HepG2 (cell line): ENCODE data around the gene TET3. TPM values are rescaled to one million over a fixed set of nuclear protein-coding genes. Genes with fewer than 3 reads are reported as not detected.

Experiments used
- ATAC-seq: fragments of 200-7000 bp; cut with Tn5 transposase; 3 replicates; pipeline ENCODE4 v1.9.1; 2020; ENCODE audit warnings: mild to moderate bottlenecking, moderate library complexity
- BruUV-seq: library from RNA; stranded (reverse); fragments of 400-500 nt; replicated peaks from 2 replicates; lab custom pipeline; 2021; lab: Mats Ljungman, UMichigan
- CTCF ChIA-PET: fragments of 300-600 bp; formaldehyde crosslinking; extraction: SDS; loops from one replicate; lab custom pipeline; 2021; ENCODE audit warnings: low total read pairs, inconsistent platforms, low intra/inter-chr PET ratio; lab: Yijun Ruan, JAX
- POLR2A ChIA-PET: fragments of 350-600 bp; sonication (Branson Sonifier 250); formaldehyde crosslinking; loops from one replicate; lab custom pipeline; 2020; ENCODE audit warnings: antibody characterized with exemption, inconsistent platforms; lab: Yijun Ruan, JAX
- DNase-seq: peaks from one replicate; pipeline ENCODE4 v3.0.0-alpha.2; 2015; ENCODE audit warnings: low spot score
- FAIRE-seq: peaks from 3 replicates; lab custom pipeline; 2011; peaks lifted over from hg19 to GRCh38; lab: Jason Lieb, UNC
- H2AFZ ChIP-seq: one replicate; pipeline ENCODE4 v1.6.1; 2011; ENCODE audit warnings: low read length, inconsistent platforms
- H3K27ac ChIP-seq: fragments of 300-600 bp; 3 replicates; pipeline ENCODE4 v1.8.0; 2011; ENCODE audit warnings: mixed run types, mild to moderate bottlenecking, mixed read lengths, low read length, inconsistent platforms; ENCODE audit not compliant: insufficient read depth; ENCODE audit errors: extremely low read length
- H3K27me3 ChIP-seq, 2 experiments: fragments of 200-600 bp in 1 of 2; 2 replicates in 1 of 2; 3 replicates in 1 of 2; pipeline versions ENCODE4 v1.6.0 to v1.8.0; 2011; ENCODE audit warnings: low read length in 2 of 2, mild to moderate bottlenecking in 2 of 2, moderate library complexity in 2 of 2, inconsistent platforms in 1 of 2; ENCODE audit not compliant: insufficient read depth in 2 of 2, control insufficient read depth in 1 of 2
- H3K36me3 ChIP-seq, 2 experiments: fragments of 200-600 bp in 1 of 2; replicated peaks in 1 of 2; 2 replicates in 1 of 2; 3 replicates in 1 of 2; pipeline versions ENCODE4 v1.5.1 to v1.8.0; 2011; ENCODE audit warnings: low read length in 2 of 2, inconsistent platforms in 1 of 2; ENCODE audit not compliant: insufficient read depth in 2 of 2, control insufficient read depth in 1 of 2
- H3K4me1 ChIP-seq: 2 replicates; pipeline ENCODE4 v1.5.1; 2012; ENCODE audit warnings: low read length, inconsistent platforms; ENCODE audit not compliant: insufficient read depth
- H3K4me2 ChIP-seq: 2 replicates; pipeline ENCODE4 v1.6.0; 2011; ENCODE audit warnings: low read depth, low read length, inconsistent platforms
- H3K4me3 ChIP-seq, 3 experiments: fragments of 200-600 bp in 1 of 3; sonication (generic), shearing (Covaris generic) in 1 of 3; replicated peaks in 1 of 3; 2 replicates each; pipeline ENCODE4 v1.5.1; 2011 to 2016; ENCODE audit warnings: low read length in 3 of 3, inconsistent platforms in 2 of 3, low read depth in 2 of 3, mild to moderate bottlenecking in 2 of 3, control low read depth in 1 of 3, mixed read lengths in 1 of 3; ENCODE audit not compliant: insufficient read depth in 1 of 3
- H3K79me2 ChIP-seq: one replicate; pipeline ENCODE4 v1.6.1; 2011; ENCODE audit warnings: low read length, inconsistent platforms; ENCODE audit not compliant: insufficient read depth
- H3K9ac ChIP-seq: 2 replicates; pipeline ENCODE4 v1.6.0; 2011; ENCODE audit warnings: mild to moderate bottlenecking, low read depth, low read length, inconsistent platforms; ENCODE audit not compliant: insufficient read depth
- H3K9me3 ChIP-seq: 2 replicates; pipeline ENCODE4 v1.5.1; 2012; ENCODE audit warnings: mild to moderate bottlenecking, low read length
- H4K20me1 ChIP-seq: 2 replicates; pipeline ENCODE4 v1.6.0; 2011; ENCODE audit warnings: inconsistent platforms, mild to moderate bottlenecking, low read length, moderate library complexity; ENCODE audit not compliant: insufficient read depth
- EEA1 ChIP-seq: sonication (generic); formaldehyde crosslinking; IDR thresholded peaks from 2 replicates; pipeline ENCODE4 v1.5.1; 2020; ENCODE audit warnings: mild to moderate bottlenecking, missing genetic modification reagents, borderline replicate concordance
- MEIS2 ChIP-seq: sonication (generic); formaldehyde crosslinking; IDR thresholded peaks from 2 replicates; pipeline ENCODE4 v1.9.0; 2021; ENCODE audit warnings: mild to moderate bottlenecking, missing genetic modification reagents
- MTF2 ChIP-seq: sonication (generic); formaldehyde crosslinking; IDR thresholded peaks from 2 replicates; pipeline ENCODE4 v1.5.0; 2020; ENCODE audit warnings: missing genetic modification reagents, borderline replicate concordance
- NFIC ChIP-seq: IDR thresholded peaks from 2 replicates; pipeline ENCODE4 v1.6.1; 2012; ENCODE audit warnings: mild to moderate bottlenecking, low read length, inconsistent platforms
- PATZ1 ChIP-seq: sonication (generic); formaldehyde crosslinking; IDR thresholded peaks from 2 replicates; pipeline ENCODE4 v1.4.0; 2020; ENCODE audit warnings: missing genetic modification reagents
- PPARG ChIP-seq: conservative IDR thresholded peaks from 2 replicates; pipeline ENCODE4 v1.6.1; 2016; ENCODE audit warnings: missing biosample characterization, missing genetic modification reagents
- SOX13 ChIP-seq, 3 experiments: fragments of 450-650 bp in 1 of 3; sonication (generic) in 1 of 3; formaldehyde crosslinking in 1 of 3; IDR thresholded peaks in 2 of 3; conservative IDR thresholded peaks in 1 of 3; 2 replicates each; pipeline versions ENCODE4 v1.5.0 to v1.6.1; 2016 to 2020; ENCODE audit warnings: antibody characterized with exemption in 1 of 3, mild to moderate bottlenecking in 1 of 3, missing compliant biosample characterization in 1 of 3, missing genetic modification reagents in 1 of 3, moderate library complexity in 1 of 3
- TP53 ChIP-seq: sonication (generic); formaldehyde crosslinking; conservative IDR thresholded peaks from 2 replicates; pipeline ENCODE4 v1.4.0; 2020; ENCODE audit warnings: missing genetic modification reagents
- TSC22D2 ChIP-seq: sonication (generic); formaldehyde crosslinking; IDR thresholded peaks from 2 replicates; pipeline ENCODE4 v1.5.1; 2020; ENCODE audit warnings: missing genetic modification reagents, mild to moderate bottlenecking, borderline replicate concordance
- ZBTB20 ChIP-seq: sonication (generic); formaldehyde crosslinking; IDR thresholded peaks from 2 replicates; pipeline ENCODE4 v1.8.1; 2023; ENCODE audit warnings: missing genetic modification reagents, low read depth, mild to moderate bottlenecking, borderline replicate concordance
- ZBTB33 ChIP-seq: sonication (generic); formaldehyde crosslinking; IDR thresholded peaks from 2 replicates; pipeline ENCODE4 v1.4.0; 2020; ENCODE audit warnings: missing genetic modification reagents
- ZNF10 ChIP-seq: sonication (generic); formaldehyde crosslinking; IDR thresholded peaks from 2 replicates; pipeline ENCODE4 v1.4.0; 2020; ENCODE audit warnings: mild to moderate bottlenecking, low read depth, missing genetic modification reagents, borderline replicate concordance
- ZNF234 ChIP-seq: sonication (generic); formaldehyde crosslinking; conservative IDR thresholded peaks from 2 replicates; pipeline ENCODE4 v1.5.1; 2020; ENCODE audit warnings: mild to moderate bottlenecking, missing genetic modification reagents
- WGBS: methylation state at CpG from one replicate; pipeline ENCODE4 v1.1.6; 2017; ENCODE audit warnings: low lambda C conversion rate; 5-methylcytosine and 5-hydroxymethylcytosine counted together
- in situ Hi-C: cut with HindIII; loops from 2 replicates; pipeline ENCODE4 v1.10.0; 2017; ENCODE audit warnings: low pct_unique_long_range_greater_than_20kb; ENCODE audit not compliant: extremely low pct_ligation_motif_present
- intact Hi-C: fragments of 100-400 bp; cut with micrococcal nuclease; formaldehyde crosslinking; loops from one replicate; pipeline ENCODE4 v1.10.0; 2022; ENCODE audit not compliant: unreplicated experiment
- polyA plus RNA-seq, 8 experiments: library from polyadenylated mRNA; depleted of rRNA in 3 of 8; stranded (reverse) in 7 of 8; unstranded in 1 of 8; fragments of >200 nt; fragmentation: Illumina TruSeq in 4 of 8; extraction: Trizol in 4 of 8; gene quantifications; 2 replicates each; pipeline versions ENCODE4 v1.2.1 to v1.2.3, GENCODE V29; 2011 to 2016; ENCODE audit warnings: low read depth in 4 of 8, missing spikeins in 1 of 8, mixed read lengths in 1 of 8; ENCODE audit not compliant: insufficient read depth in 1 of 8
- total RNA-seq, 5 experiments: library from RNA; depleted of rRNA; stranded (reverse); fragments of >200 nt; fragmentation: Illumina TruSeq; extraction: Trizol; gene quantifications; 2 replicates each; pipeline ENCODE4 v1.2.3, GENCODE V29; 2016; ENCODE audit warnings: low read depth in 1 of 5

TET3 gene
- total and polyA plus RNA-seq, 2 of the 13 experiments (the other 11 are each of a cell fraction or from before 2014, with no cell fraction given): 4.3 to 6.8 TPM

- WGBS: 28% methylated on average over 40 of the region's 68 CpGs
- no TSS peak for BruUV-seq
- H3K4me1 ChIP-seq: peaks cover 33% of the 10 kb centered on the region
- peaks cover 33% of the 10 kb centered on the region for H3K79me2 ChIP-seq
- peak; percentile 96 for ATAC-seq
- H2AFZ ChIP-seq: no peak overlapping the region
- peak overlapping the region; percentile 91 for H3K4me2 ChIP-seq
- CTCF ChIA-PET: no interaction called here
- POLR2A ChIA-PET: interaction anchor here (0.5 to 1.7 kb wide), 4 partner anchors 14 to 118 kb away, joined by 3 to 6 read pairs (median 3); no protein-coding TSS in a partner anchor
- intact Hi-C loops: no loop called here
- FAIRE-seq: peak; percentile 18
- H3K4me3 ChIP-seq: peak overlapping the region; percentile 38 to 72 (median 56)
- H3K27me3 ChIP-seq: no peaks in the 10 kb centered on the region
- H3K9me3 ChIP-seq: no peaks in the 10 kb centered on the region
- peak; percentile 61 for DNase-seq
- H3K36me3 ChIP-seq: peaks cover 9 to 42% of the 10 kb centered on the region in 2 experiments
- H3K27ac ChIP-seq: no peak overlapping the region
- peak overlapping the region; percentile 56; the same call in 1 of the 2 replicates for H3K9ac ChIP-seq
- H4K20me1 ChIP-seq: peaks cover 17% of the 10 kb centered on the region; the same call in 1 of the 2 replicates
- in situ Hi-C loops: no loop called here
- TF ChIP-seq MEIS2 (CRISPR knock-in tag): peak; percentile 27; the same call in 1 of the 2 replicates
- no peak for TF ChIP-seq NFIC
- no peak for TF ChIP-seq TP53 (CRISPR knock-in tag)
- no peak for TF ChIP-seq PPARG (CRISPR knock-in tag)
- TF ChIP-seq ZBTB33 (CRISPR knock-in tag): no peak
- peak; percentile 72 for TF ChIP-seq PATZ1 (CRISPR knock-in tag)
- TF ChIP-seq SOX13 (IDR thresholded peaks at IDR 0.05): no peak
- TF ChIP-seq SOX13 (CRISPR knock-in tag; conservative IDR thresholded peaks at IDR 0.05 in 1 of 2, IDR thresholded peaks at IDR 0.05 in 1 of 2): no peak
- no peak for TF ChIP-seq EEA1 (CRISPR knock-in tag)
- TF ChIP-seq ZNF234 (CRISPR knock-in tag): no peak
- no peak for TF ChIP-seq MTF2
- no peak for TF ChIP-seq TSC22D2 (CRISPR knock-in tag)
- no peak for TF ChIP-seq ZNF10
- TF ChIP-seq ZBTB20 (CRISPR knock-in tag): no peak
Measured at GRCh38 chr2:74002505-74003421, 18.1 kb downstream of the TET3 start.
